Measurements from ENCODE around the gene POU2F1. TPM values are rescaled to one million over a fixed set of nuclear protein-coding genes. Genes with fewer than 3 reads are reported as not detected.

The POU2F1 gene
- polyA plus RNA-seq, 1 donor from 2014 or later = 10.9 TPM

DNA sequence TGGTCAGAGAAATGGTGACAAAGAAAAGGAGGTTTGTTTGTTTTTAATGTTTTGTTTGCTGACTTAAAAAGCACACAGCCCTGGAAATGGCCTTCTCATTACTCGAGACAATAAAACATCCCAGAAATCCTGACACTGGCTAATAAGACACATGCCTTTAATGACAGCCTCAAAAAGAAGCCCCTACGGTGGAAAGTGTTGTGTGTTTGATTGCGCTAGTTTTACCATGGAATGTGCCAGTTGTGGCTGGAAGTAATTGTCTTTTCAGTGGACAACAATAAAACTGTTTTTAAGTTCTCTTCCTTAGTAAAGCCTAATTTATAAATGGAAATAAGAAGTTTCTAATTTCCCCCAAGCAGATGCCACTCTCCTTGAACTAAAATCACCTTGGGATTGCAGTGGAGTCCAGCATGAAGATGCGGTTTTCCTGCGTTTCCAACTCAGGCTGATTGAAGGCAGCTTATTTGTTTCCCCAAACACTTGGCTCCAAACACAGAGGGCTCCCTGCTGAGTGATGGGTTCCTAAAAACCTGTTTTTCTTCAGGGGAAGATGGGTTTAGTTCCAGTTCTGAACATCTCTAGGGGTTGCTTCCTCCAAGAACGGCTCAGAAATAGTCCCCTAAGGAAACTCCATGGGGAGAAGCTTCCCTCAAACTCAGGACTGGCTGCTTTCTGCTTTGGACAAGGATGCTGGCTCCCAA lies 243.3 kb downstream of the POU2F1 start:
- TF ChIP-seq TAF1 (IDR thresholded peaks at IDR 0.05; ENCODE audit: low read depth) (no peak), EP300 (conservative IDR thresholded peaks at IDR 0.05; ENCODE audit: poor library complexity, severe bottlenecking) (no peak), RAD21 (conservative IDR thresholded peaks at IDR 0.05) (no peak), MXI1 (conservative IDR thresholded peaks at IDR 0.05; ENCODE audit: poor library complexity, severe bottlenecking) (no peak), SMC3 (conservative IDR thresholded peaks at IDR 0.05; ENCODE audit: poor library complexity) (no peak), POLR2AphosphoS5 (IDR thresholded peaks at IDR 0.05) (no peak), EZH2 (IDR thresholded peaks at IDR 0.05; ENCODE audit: borderline replicate concordance, insufficient read depth, low read length, poor library complexity, severe bottlenecking) (no peak)
- TF ChIP-seq, protein P1, sequence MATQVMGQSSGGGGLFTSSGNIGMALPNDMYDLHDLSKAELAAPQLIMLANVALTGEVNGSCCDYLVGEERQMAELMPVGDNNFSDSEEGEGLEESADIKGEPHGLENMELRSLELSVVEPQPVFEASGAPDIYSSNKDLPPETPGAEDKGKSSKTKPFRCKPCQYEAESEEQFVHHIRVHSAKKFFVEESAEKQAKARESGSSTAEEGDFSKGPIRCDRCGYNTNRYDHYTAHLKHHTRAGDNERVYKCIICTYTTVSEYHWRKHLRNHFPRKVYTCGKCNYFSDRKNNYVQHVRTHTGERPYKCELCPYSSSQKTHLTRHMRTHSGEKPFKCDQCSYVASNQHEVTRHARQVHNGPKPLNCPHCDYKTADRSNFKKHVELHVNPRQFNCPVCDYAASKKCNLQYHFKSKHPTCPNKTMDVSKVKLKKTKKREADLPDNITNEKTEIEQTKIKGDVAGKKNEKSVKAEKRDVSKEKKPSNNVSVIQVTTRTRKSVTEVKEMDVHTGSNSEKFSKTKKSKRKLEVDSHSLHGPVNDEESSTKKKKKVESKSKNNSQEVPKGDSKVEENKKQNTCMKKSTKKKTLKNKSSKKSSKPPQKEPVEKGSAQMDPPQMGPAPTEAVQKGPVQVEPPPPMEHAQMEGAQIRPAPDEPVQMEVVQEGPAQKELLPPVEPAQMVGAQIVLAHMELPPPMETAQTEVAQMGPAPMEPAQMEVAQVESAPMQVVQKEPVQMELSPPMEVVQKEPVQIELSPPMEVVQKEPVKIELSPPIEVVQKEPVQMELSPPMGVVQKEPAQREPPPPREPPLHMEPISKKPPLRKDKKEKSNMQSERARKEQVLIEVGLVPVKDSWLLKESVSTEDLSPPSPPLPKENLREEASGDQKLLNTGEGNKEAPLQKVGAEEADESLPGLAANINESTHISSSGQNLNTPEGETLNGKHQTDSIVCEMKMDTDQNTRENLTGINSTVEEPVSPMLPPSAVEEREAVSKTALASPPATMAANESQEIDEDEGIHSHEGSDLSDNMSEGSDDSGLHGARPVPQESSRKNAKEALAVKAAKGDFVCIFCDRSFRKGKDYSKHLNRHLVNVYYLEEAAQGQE (IDR thresholded peaks at IDR 0.05; ENCODE audit: borderline replicate concordance) = no peak
- TF ChIP-seq, protein P2, sequence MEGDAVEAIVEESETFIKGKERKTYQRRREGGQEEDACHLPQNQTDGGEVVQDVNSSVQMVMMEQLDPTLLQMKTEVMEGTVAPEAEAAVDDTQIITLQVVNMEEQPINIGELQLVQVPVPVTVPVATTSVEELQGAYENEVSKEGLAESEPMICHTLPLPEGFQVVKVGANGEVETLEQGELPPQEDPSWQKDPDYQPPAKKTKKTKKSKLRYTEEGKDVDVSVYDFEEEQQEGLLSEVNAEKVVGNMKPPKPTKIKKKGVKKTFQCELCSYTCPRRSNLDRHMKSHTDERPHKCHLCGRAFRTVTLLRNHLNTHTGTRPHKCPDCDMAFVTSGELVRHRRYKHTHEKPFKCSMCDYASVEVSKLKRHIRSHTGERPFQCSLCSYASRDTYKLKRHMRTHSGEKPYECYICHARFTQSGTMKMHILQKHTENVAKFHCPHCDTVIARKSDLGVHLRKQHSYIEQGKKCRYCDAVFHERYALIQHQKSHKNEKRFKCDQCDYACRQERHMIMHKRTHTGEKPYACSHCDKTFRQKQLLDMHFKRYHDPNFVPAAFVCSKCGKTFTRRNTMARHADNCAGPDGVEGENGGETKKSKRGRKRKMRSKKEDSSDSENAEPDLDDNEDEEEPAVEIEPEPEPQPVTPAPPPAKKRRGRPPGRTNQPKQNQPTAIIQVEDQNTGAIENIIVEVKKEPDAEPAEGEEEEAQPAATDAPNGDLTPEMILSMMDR (IDR thresholded peaks at IDR 0.05; ENCODE audit: poor library complexity, severe bottlenecking) = no peak
- no peak overlapping the region for H2AFZ ChIP-seq (ENCODE audit: low read depth, low read length)
- H3K4me2 ChIP-seq (ENCODE audit: low read length) = no peak overlapping the region
- H3K9me3 ChIP-seq (ENCODE audit: low read length) = no peaks in the 10 kb centered on the region
- H4K20me1 ChIP-seq (ENCODE audit: insufficient read depth) = no peaks in the 10 kb centered on the region
- no peaks in the 10 kb centered on the region for H3K79me2 ChIP-seq (replicated peaks; ENCODE audit: insufficient read depth, low read length)
- H3F3A ChIP-seq (ENCODE audit: insufficient read depth, low read length, poor library complexity, severe bottlenecking) = no peaks in the 10 kb centered on the region
- no peak overlapping the region for H3K9ac ChIP-seq (ENCODE audit: low read length)
- no peak overlapping the region for H3K4me3 ChIP-seq (ENCODE audit: low read length)
- no peak overlapping the region for H3K27ac ChIP-seq (ENCODE audit: low read length)
- no peaks in the 10 kb centered on the region for H3K9me2 ChIP-seq (ENCODE audit: insufficient read depth, low read length)
- no peaks in the 10 kb centered on the region for H3K27me3 ChIP-seq (ENCODE audit: insufficient read depth, low read depth, low read length)
- no peaks in the 10 kb centered on the region for H3K36me3 ChIP-seq (ENCODE audit: insufficient read depth, low read length)

DNA sequence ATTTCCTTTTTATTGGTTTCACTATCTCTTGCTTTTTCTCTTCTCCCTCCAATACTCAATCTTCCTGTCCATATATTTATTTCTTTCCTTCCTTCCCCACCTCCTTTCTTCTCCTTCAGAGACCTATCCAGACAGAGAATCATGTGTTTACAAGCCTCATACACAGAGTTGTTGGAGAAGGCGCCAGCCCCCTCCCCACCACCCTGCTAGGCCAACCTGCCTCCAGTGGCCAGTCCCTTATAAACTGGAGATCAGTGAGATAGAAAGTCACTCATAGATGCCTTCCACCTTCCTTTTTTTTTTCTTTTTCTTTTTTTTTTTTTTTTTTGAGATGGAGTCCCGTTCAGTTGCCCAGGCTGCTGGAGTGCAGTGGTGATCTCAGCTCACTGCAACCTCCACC lies 244.3 kb downstream of the POU2F1 start:
- no peaks in the 10 kb centered on the region for H3K27me3 ChIP-seq (ENCODE audit: insufficient read depth, low read depth, low read length)
- no peaks in the 10 kb centered on the region for H3K79me2 ChIP-seq (replicated peaks; ENCODE audit: insufficient read depth, low read length)
- no peaks in the 10 kb centered on the region for H4K20me1 ChIP-seq (ENCODE audit: insufficient read depth)
- no peaks in the 10 kb centered on the region for H3K36me3 ChIP-seq (ENCODE audit: insufficient read depth, low read length)
- no peak overlapping the region for H3K4me2 ChIP-seq (ENCODE audit: low read length)
- H3K27ac ChIP-seq (ENCODE audit: low read length) = no peak overlapping the region
- H3K9me3 ChIP-seq (ENCODE audit: low read length) = no peaks in the 10 kb centered on the region
- H3K9ac ChIP-seq (ENCODE audit: low read length) = no peak overlapping the region
- H3F3A ChIP-seq (ENCODE audit: insufficient read depth, low read length, poor library complexity, severe bottlenecking) = no peaks in the 10 kb centered on the region
- H3K9me2 ChIP-seq (ENCODE audit: insufficient read depth, low read length) = no peaks in the 10 kb centered on the region
- no peak overlapping the region for H3K4me3 ChIP-seq (ENCODE audit: low read length)
- no peak overlapping the region for H2AFZ ChIP-seq (ENCODE audit: low read depth, low read length)
- TF ChIP-seq RAD21 (conservative IDR thresholded peaks at IDR 0.05) (no peak), EZH2 (IDR thresholded peaks at IDR 0.05; ENCODE audit: borderline replicate concordance, insufficient read depth, low read length, poor library complexity, severe bottlenecking) (no peak), SMC3 (conservative IDR thresholded peaks at IDR 0.05; ENCODE audit: poor library complexity) (no peak), POLR2AphosphoS5 (IDR thresholded peaks at IDR 0.05) (no peak), MXI1 (conservative IDR thresholded peaks at IDR 0.05; ENCODE audit: poor library complexity, severe bottlenecking) (no peak), TAF1 (IDR thresholded peaks at IDR 0.05; ENCODE audit: low read depth) (no peak), EP300 (conservative IDR thresholded peaks at IDR 0.05; ENCODE audit: poor library complexity, severe bottlenecking) (no peak)
- TF ChIP-seq, protein P1 (IDR thresholded peaks at IDR 0.05; ENCODE audit: borderline replicate concordance) = no peak
- TF ChIP-seq, protein P2 (IDR thresholded peaks at IDR 0.05; ENCODE audit: poor library complexity, severe bottlenecking) = no peak
